K562 (cell line): ENCODE data around the gene IQCC. TPM values are rescaled to one million over a fixed set of nuclear protein-coding genes. Genes with fewer than 3 reads are reported as not detected.

Source experiments
- BRD9 ChIP-seq: fragments of 450-650 bp; IDR thresholded peaks from 2 replicates; pipeline ENCODE4 v1.6.1; 2018; ENCODE audit warnings: low read depth; ENCODE audit not compliant: partially characterized antibody
- CBX3 ChIP-seq, 2 experiments: IDR thresholded peaks; 1 replicate in 1 of 2; 2 replicates in 1 of 2; pipeline ENCODE4 v1.6.1; 2012; ENCODE audit warnings: inconsistent platforms in 2 of 2, low read length in 2 of 2, borderline replicate concordance in 1 of 2, control low read depth in 1 of 2
- CC2D1A ChIP-seq: fragments of 450-650 bp; IDR thresholded peaks from 2 replicates; pipeline ENCODE4 v1.6.1; 2017; ENCODE audit warnings: mild to moderate bottlenecking
- CEBPG ChIP-seq, 3 experiments: fragments of 200-800 bp in 1 of 3; sonication (Bioruptor generic) in 1 of 3; sonication (generic) in 1 of 3; formaldehyde crosslinking in 1 of 3; IDR thresholded peaks in 2 of 3; conservative IDR thresholded peaks in 1 of 3; 2 replicates each; pipeline versions ENCODE4 v1.6.1 to v1.8.0; 2016 to 2022; ENCODE audit warnings: missing compliant biosample characterization in 2 of 3, missing genetic modification characterization in 2 of 3, mild to moderate bottlenecking in 1 of 3, missing genetic modification reagents in 1 of 3
- EP300 ChIP-seq: IDR thresholded peaks from 2 replicates; pipeline ENCODE4 v1.6.1; 2012; ENCODE audit warnings: low read length, improper control_type of control experiment
- FOSL1 ChIP-seq: fragments of 200-800 bp; sonication (Bioruptor generic); conservative IDR thresholded peaks from 2 replicates; pipeline ENCODE4 v1.6.1; 2016; ENCODE audit warnings: missing genetic modification characterization, missing compliant biosample characterization
- FUS ChIP-seq: fragments of 200-400 bp; formaldehyde crosslinking; optimal IDR thresholded peaks from 2 replicates; pipeline ENCODE3; 2017; ENCODE audit warnings: low read depth, low read length
- MED1 ChIP-seq: sonication (generic); formaldehyde crosslinking; IDR thresholded peaks from 2 replicates; pipeline ENCODE4 v1.8.1; 2023; ENCODE audit warnings: missing genetic modification reagents, borderline replicate concordance
- MEF2A ChIP-seq: IDR thresholded peaks from 2 replicates; pipeline ENCODE4 v1.6.1; 2011; ENCODE audit warnings: low read depth, mild to moderate bottlenecking, low read length, moderate library complexity; ENCODE audit not compliant: control insufficient read depth
- NELFE ChIP-seq: IDR thresholded peaks from 2 replicates; pipeline ENCODE4 v1.6.1; 2011; ENCODE audit warnings: mild to moderate bottlenecking; ENCODE audit not compliant: insufficient read depth, insufficient read length
- NR2C2 ChIP-seq, 2 experiments: fragments of 200-800 bp in 1 of 2; sonication (Bioruptor generic) in 1 of 2; sonication (generic) in 1 of 2; formaldehyde crosslinking in 1 of 2; IDR thresholded peaks; 2 replicates each; pipeline versions ENCODE4 v1.6.1 to v1.8.0; 2016 to 2022; ENCODE audit warnings: mild to moderate bottlenecking in 1 of 2, missing compliant biosample characterization in 1 of 2, missing genetic modification characterization in 1 of 2, missing genetic modification reagents in 1 of 2
- PRPF4 ChIP-seq: fragments of 200-400 bp; formaldehyde crosslinking; IDR thresholded peaks from one replicate; pipeline ENCODE4 v1.6.1; 2017; ENCODE audit warnings: low read length, low read depth, mild to moderate bottlenecking; ENCODE audit not compliant: insufficient read depth, poor library complexity, severe bottlenecking
- RBM17 ChIP-seq: fragments of 200-400 bp; formaldehyde crosslinking; IDR thresholded peaks from 2 replicates; pipeline ENCODE4 v1.6.1; 2017; ENCODE audit warnings: low read depth, mild to moderate bottlenecking, low read length, borderline replicate concordance
- SMAD2 ChIP-seq: fragments of 150-350 bp; IDR thresholded peaks from 2 replicates; pipeline ENCODE4 v1.6.1; 2014; ENCODE audit warnings: low read depth, mild to moderate bottlenecking, low read length
- ZC3H4 ChIP-seq: sonication (generic); formaldehyde crosslinking; IDR thresholded peaks from 2 replicates; pipeline ENCODE4 v1.9.0; 2021; ENCODE audit warnings: missing genetic modification reagents, borderline replicate concordance
- ZNF146 ChIP-seq: IDR thresholded peaks from one replicate; pipeline ENCODE4 v1.6.1; 2018; ENCODE audit warnings: missing compliant biosample characterization; ENCODE audit not compliant: unreplicated experiment
- ZNF274 ChIP-seq: IDR thresholded peaks from 2 replicates; pipeline ENCODE4 v1.6.1; 2011; ENCODE audit warnings: low read depth, mild to moderate bottlenecking, low read length, moderate library complexity, borderline replicate concordance
- ZNF436 ChIP-seq: fragments of 250-450, 450-650 bp; sonication (Bioruptor Pico); formaldehyde crosslinking; IDR thresholded peaks from 2 replicates; pipeline ENCODE4 v1.7.0; 2020; ENCODE audit warnings: mild to moderate bottlenecking
- polyA plus RNA-seq, 8 experiments: library from polyadenylated mRNA; depleted of rRNA in 4 of 8; stranded (reverse) in 5 of 8; unstranded in 3 of 8; fragments of >200 nt; fragmentation: Nextera tagmentation in 2 of 8; fragmentation: Illumina TruSeq in 1 of 8; extraction: Ambion mirVana in 2 of 8; extraction: Trizol in 1 of 8; gene quantifications; 2 replicates each; pipeline versions ENCODE4 v1.2.1 to v1.2.3, GENCODE V29; 2011 to 2014; ENCODE audit warnings: inconsistent platforms in 1 of 8, missing spikeins in 1 of 8
- total RNA-seq, 7 experiments: library from RNA; depleted of rRNA in 6 of 7; stranded (reverse); fragments of >200 nt in 6 of 7; fragmentation: Illumina TruSeq in 2 of 7; extraction: Trizol in 2 of 7; gene quantifications; 2 replicates each; pipeline versions ENCODE4 v1.2.1 to v1.2.3, GENCODE V29; 2011 to 2021; ENCODE audit warnings: low replicate concordance in 1 of 7
- TF ChIP-seq, protein P1 (sequence below): fragments of 250-450 bp; sonication (Bioruptor Pico); IDR thresholded peaks from 2 replicates; pipeline ENCODE4 v1.8.0; 2021; ENCODE audit warnings: borderline replicate concordance, mild to moderate bottlenecking, moderate library complexity; ENCODE audit not compliant: poor library complexity, severe bottlenecking
- TF ChIP-seq, protein P2 (sequence below): fragments of 250-450 bp; sonication (Bioruptor Pico); IDR thresholded peaks from 2 replicates; pipeline ENCODE4 v1.6.1; 2021; ENCODE audit warnings: mild to moderate bottlenecking
- TF ChIP-seq, protein P3 (sequence below): sonication (generic); formaldehyde crosslinking; IDR thresholded peaks from 2 replicates; pipeline ENCODE4 v1.8.1; 2023; ENCODE audit warnings: mild to moderate bottlenecking, missing genetic modification reagents
- TF ChIP-seq, protein P4 (sequence below): sonication (generic); formaldehyde crosslinking; IDR thresholded peaks from 2 replicates; pipeline ENCODE4 v1.8.0; 2022; ENCODE audit warnings: missing genetic modification reagents, mild to moderate bottlenecking, borderline replicate concordance
- TF ChIP-seq, protein P5 (sequence below): fragments of 250-450 bp; sonication (Bioruptor Pico); IDR thresholded peaks from 2 replicates; pipeline ENCODE4 v1.8.0; 2021; ENCODE audit warnings: moderate library complexity, mild to moderate bottlenecking, inconsistent platforms

Gene IQCC
- total and polyA plus RNA-seq, 9 of the 15 experiments (the other 6 are each of a cell fraction or from before 2014, with no cell fraction given), result 8.1 to 16.5 (median 10.7) TPM

DNA sequence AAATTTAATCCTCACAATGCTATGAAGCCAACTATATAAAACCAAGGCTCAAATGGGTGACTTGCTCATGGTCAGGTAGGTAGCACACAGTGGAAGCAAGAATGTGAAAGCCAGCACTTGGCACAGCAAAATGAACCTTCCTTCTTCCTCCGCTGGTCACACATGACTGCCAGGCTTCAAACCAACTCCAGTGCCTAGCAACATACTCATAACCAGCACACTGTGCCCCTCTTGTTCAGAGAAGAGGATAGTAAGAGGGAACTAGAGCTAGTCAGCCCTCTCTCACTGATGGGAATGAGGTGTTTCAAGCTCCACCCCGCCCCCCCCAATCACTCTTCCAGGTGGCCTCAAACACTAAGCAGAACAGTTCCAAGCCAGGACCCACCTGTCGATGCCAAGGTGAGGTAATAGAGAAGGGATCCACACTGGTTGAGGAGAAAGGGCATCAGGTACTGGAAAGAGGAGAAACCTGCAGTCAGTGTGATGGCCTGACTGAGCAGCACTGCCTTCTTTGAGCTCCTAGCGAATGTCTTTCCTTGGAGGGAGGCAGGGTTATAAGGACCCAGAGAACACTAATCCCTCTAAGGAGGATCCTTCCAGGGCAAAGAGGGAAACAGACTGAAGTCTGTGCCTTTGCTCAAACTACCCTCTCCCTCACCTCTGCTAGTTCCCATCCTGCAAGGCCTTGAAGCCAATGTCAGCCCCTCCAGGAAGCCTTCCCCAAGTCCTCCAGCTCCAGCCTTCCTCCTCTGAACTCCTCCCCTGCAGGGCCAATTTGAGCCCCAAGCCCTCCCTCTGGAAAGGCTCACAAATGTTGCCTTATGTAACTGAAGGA, 15.5 kb downstream of the IQCC start (continued):
- TF ChIP-seq NR2C2 (CRISPR knock-in tag; IDR thresholded peaks at IDR 0.05), result 0 out of 2 replicates have a peak, but pooled peaks have one; percentile 8
- TF ChIP-seq NR2C2 (tag; IDR thresholded peaks at IDR 0.05), result no peak
- no peak for TF ChIP-seq NELFE
- TF ChIP-seq, protein P1, sequence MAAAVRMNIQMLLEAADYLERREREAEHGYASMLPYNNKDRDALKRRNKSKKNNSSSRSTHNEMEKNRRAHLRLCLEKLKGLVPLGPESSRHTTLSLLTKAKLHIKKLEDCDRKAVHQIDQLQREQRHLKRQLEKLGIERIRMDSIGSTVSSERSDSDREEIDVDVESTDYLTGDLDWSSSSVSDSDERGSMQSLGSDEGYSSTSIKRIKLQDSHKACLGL (CRISPR knock-in tag), result no peak
- TF ChIP-seq MEF2A, result no peak
- no peak for TF ChIP-seq FUS
- TF ChIP-seq RBM17, result no peak
- TF ChIP-seq PRPF4, result no peak
- no peak for TF ChIP-seq FOSL1
- no peak for TF ChIP-seq EP300
- no peak for TF ChIP-seq ZNF436 (CRISPR knock-in tag)
- TF ChIP-seq BRD9, result peak; percentile 28
- TF ChIP-seq CBX3 (IDR thresholded peaks at IDR 0.05; ENCODE audit: borderline replicate concordance in 1 of 2, low read length in 2 of 2), result no peak
- no peak for TF ChIP-seq ZNF274
- TF ChIP-seq ZC3H4, result peak; percentile 69; the same call in 1 of the 2 replicates
- TF ChIP-seq, protein P2, sequence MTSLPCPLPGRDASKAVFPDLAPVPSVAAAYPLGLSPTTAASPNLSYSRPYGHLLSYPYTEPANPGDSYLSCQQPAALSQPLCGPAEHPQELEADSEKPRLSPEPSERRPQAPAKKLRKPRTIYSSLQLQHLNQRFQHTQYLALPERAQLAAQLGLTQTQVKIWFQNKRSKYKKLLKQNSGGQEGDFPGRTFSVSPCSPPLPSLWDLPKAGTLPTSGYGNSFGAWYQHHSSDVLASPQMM, result no peak
- no peak for TF ChIP-seq CEBPG (CRISPR knock-in tag; IDR thresholded peaks at IDR 0.05)
- TF ChIP-seq CEBPG (tag; conservative IDR thresholded peaks at IDR 0.05 in 1 of 2, IDR thresholded peaks at IDR 0.05 in 1 of 2), result 0 out of 4 replicates have a peak, but pooled peaks of 1 of the 2 experiments have one; percentile 8
- no peak for TF ChIP-seq SMAD2
- TF ChIP-seq CC2D1A, result no peak
- no peak for TF ChIP-seq MED1 (CRISPR knock-in tag)
- TF ChIP-seq, protein P3, sequence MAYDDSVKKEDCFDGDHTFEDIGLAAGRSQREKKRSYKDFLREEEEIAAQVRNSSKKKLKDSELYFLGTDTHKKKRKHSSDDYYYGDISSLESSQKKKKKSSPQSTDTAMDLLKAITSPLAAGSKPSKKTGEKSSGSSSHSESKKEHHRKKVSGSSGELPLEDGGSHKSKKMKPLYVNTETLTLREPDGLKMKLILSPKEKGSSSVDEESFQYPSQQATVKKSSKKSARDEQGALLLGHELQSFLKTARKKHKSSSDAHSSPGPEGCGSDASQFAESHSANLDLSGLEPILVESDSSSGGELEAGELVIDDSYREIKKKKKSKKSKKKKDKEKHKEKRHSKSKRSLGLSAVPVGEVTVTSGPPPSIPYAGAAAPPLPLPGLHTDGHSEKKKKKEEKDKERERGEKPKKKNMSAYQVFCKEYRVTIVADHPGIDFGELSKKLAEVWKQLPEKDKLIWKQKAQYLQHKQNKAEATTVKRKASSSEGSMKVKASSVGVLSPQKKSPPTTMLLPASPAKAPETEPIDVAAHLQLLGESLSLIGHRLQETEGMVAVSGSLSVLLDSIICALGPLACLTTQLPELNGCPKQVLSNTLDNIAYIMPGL (CRISPR knock-in tag), result no peak
- TF ChIP-seq, protein P4, sequence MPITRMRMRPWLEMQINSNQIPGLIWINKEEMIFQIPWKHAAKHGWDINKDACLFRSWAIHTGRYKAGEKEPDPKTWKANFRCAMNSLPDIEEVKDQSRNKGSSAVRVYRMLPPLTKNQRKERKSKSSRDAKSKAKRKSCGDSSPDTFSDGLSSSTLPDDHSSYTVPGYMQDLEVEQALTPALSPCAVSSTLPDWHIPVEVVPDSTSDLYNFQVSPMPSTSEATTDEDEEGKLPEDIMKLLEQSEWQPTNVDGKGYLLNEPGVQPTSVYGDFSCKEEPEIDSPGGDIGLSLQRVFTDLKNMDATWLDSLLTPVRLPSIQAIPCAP (CRISPR knock-in tag), result no peak
- no peak for TF ChIP-seq ZNF146
- TF ChIP-seq, protein P5, sequence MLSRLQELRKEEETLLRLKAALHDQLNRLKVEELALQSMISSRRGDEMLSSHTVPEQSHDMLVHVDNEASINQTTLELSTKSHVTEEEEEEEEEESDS, result no peak
